ENCODE data around the gene RFC2.
"Not testable (repeated sequence)": the region's sequence is repeated elsewhere in the genome, so short reads cannot be mapped to it uniquely, and the experiment has no call there.

Gene RFC2

GRCh38 chr7:74282748-74283459 is 28.7 kb upstream of the RFC2 start:
- no peak for DNase-seq

GRCh38 chr7:74280985-74281384 is 26.8 kb upstream of the RFC2 start:
- DNase-seq, result no peak

- DNase-seq, result no peak
These were observed 23.4 kb upstream of the RFC2 start for GRCh38 chr7:74277636-74278035.

- no peak for DNase-seq
These were observed 21.2 kb upstream of the RFC2 start for GRCh38 chr7:74275401-74275881.

- peak; percentile 8 to 58 for DNase-seq
These were observed 18.3 kb upstream of the RFC2 start for GRCh38 chr7:74272305-74273038.

GRCh38 chr7:74271742-74272141 is 17.5 kb upstream of the RFC2 start:
- DNase-seq, result no peak

- DNase-seq, result peak; percentile 56 to 80
These were observed 15.6 kb upstream of the RFC2 start for GRCh38 chr7:74269757-74270277.

- DNase-seq, result no peak
These were observed 13.8 kb upstream of the RFC2 start for GRCh38 chr7:74267756-74268565.

GRCh38 chr7:74266191-74266963 is 12.2 kb upstream of the RFC2 start:
- no peak for DNase-seq

- DNase-seq, result no peak
These were observed 9.4 kb upstream of the RFC2 start for GRCh38 chr7:74263399-74264120.

GRCh38 chr7:74262639-74263398 is 8.6 kb upstream of the RFC2 start:
- no peak for DNase-seq

GRCh38 chr7:74258639-74259038 is 4.4 kb upstream of the RFC2 start:
- no peak for DNase-seq

- no peak for DNase-seq
These were observed 2.6 kb upstream of the RFC2 start for GRCh38 chr7:74256491-74257408.

GRCh38 chr7:74255461-74255860 is 1.3 kb upstream of the RFC2 start:
- not testable (repeated sequence) for DNase-seq

- no peak for DNase-seq
These were observed 720 bp upstream of the RFC2 start for GRCh38 chr7:74254858-74255379.

- DNase-seq, result no peak
These were observed 417 bp downstream of the RFC2 start for GRCh38 chr7:74253835-74254128.

- no peak for DNase-seq
These were observed 868 bp downstream of the RFC2 start for GRCh38 chr7:74253331-74253730.

GRCh38 chr7:74252893-74253292 is 1.3 kb downstream of the RFC2 start:
- no peak for DNase-seq

GRCh38 chr7:74249058-74249457 is 5.1 kb downstream of the RFC2 start:
- DNase-seq, result not testable (repeated sequence)

- DNase-seq, result no peak
These were observed 6.0 kb downstream of the RFC2 start for GRCh38 chr7:74248156-74248555.

Measured in CD4-positive, alpha-beta T cell treated with Interferon alpha-2 for 1 hour (primary cell).